ENCODE measurements around the gene SLC7A14.

Gene SLC7A14

DNA sequence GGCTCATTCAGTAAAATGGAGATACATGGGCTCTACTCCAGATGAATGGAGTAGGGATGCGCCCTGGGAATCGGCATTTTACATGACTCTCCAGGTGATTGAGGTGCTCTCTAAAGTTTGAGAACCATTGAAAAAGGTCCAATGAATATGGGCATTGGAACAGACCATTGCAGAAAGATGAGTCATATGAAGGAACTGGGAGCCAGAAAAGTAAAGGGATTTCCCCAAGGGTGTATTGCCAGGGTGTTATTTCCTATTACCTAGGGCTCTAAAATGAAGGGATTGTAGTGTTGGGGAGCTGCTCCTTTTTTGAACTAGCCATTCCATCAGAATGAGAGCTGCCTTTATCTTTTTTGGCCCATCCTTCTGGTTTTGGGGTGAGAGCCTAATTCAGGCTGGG, 145.5 kb downstream of the SLC7A14 start:
- H3K4me3 ChIP-seq (ENCODE audit: low read depth, low read length), result no peak overlapping the region
- TF ChIP-seq, protein P1, sequence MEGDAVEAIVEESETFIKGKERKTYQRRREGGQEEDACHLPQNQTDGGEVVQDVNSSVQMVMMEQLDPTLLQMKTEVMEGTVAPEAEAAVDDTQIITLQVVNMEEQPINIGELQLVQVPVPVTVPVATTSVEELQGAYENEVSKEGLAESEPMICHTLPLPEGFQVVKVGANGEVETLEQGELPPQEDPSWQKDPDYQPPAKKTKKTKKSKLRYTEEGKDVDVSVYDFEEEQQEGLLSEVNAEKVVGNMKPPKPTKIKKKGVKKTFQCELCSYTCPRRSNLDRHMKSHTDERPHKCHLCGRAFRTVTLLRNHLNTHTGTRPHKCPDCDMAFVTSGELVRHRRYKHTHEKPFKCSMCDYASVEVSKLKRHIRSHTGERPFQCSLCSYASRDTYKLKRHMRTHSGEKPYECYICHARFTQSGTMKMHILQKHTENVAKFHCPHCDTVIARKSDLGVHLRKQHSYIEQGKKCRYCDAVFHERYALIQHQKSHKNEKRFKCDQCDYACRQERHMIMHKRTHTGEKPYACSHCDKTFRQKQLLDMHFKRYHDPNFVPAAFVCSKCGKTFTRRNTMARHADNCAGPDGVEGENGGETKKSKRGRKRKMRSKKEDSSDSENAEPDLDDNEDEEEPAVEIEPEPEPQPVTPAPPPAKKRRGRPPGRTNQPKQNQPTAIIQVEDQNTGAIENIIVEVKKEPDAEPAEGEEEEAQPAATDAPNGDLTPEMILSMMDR (IDR thresholded peaks at IDR 0.05; ENCODE audit: low read depth, low read length, missing control alignments), result no peak
- DNase-seq (ENCODE audit: low read depth), result no peak

DNA sequence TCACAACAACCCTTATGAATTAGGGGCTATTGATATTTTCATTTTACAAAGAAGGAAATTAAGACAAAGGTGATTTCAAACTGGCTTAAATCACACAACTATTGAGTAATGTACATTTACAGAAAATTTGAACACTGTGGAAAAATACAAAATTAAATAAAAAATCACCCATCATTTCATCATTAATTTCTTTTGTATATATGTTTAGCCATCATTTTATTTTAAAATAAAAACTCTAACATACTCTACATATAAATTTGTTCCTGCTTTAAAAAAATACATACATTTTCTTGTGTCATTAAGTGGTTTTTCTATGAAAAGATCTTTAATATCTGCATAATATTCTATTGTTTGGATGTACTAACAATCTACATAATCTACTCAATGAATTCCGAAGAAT, 147.0 kb downstream of the SLC7A14 start:
- TF ChIP-seq, protein P1 (IDR thresholded peaks at IDR 0.05; ENCODE audit: low read depth, low read length, missing control alignments), result no peak
- no peak for DNase-seq (ENCODE audit: low read depth)
- no peak overlapping the region for H3K4me3 ChIP-seq (ENCODE audit: low read depth, low read length)

DNA sequence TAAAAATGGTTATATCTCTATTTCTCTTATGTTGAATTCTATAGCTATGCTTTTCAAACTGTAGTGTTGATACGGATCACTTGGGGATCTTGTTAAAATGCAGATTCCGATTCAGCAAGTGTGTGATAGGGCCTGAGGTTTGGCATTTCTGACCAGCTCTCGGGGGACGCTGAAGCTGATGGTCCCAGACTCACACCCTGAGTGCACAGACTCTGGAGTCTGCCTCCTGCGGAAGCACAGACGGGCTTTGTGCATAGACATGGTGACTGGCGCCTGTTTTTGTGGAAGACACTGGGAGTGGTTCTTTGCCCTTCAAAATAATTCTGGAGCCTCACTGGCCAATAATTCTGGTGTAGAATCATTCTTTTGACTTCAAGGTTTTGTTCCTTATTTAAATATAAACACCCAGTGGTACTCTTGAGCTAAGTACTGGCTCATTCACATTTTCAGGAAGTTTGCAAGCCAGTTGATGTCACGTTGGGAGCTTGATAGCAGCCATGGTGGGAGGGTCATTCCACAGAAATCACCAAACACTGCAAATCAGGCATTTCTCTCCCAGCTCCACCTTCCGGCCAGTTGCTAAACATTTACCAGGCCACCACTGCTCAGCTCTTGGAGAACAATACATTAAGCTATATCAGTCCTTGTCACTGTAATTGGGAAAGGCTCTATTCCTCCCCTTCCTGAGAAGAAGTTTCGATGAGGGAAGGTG, 148.0 kb downstream of the SLC7A14 start:
- DNase-seq (ENCODE audit: low read depth), result no peak
- TF ChIP-seq, protein P1 (IDR thresholded peaks at IDR 0.05; ENCODE audit: low read depth, low read length, missing control alignments), result no peak
- H3K4me3 ChIP-seq (ENCODE audit: low read depth, low read length), result no peak overlapping the region

DNA sequence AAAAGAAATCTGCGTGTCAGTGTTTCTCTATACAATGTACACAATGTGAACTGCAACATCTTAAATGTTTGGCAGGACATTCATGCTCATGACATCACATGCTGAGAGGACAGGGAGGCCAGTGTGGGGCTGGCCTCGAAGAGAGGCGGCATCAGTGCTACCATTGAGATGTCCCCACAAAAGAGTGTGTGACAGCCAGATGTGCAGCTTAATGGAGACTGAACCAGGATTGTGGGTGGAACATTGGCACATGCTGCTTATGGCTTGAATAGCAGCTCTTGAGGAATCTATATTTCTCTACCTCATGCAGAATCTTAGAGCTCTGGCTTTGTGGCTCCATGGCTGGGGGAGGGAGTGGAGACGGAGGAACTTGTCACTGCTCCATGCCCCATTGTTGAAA, 148.7 kb downstream of the SLC7A14 start:
- DNase-seq (ENCODE audit: low read depth), result no peak
- H3K4me3 ChIP-seq (ENCODE audit: low read depth, low read length), result no peak overlapping the region
- TF ChIP-seq, protein P1 (IDR thresholded peaks at IDR 0.05; ENCODE audit: low read depth, low read length, missing control alignments), result no peak

DNA sequence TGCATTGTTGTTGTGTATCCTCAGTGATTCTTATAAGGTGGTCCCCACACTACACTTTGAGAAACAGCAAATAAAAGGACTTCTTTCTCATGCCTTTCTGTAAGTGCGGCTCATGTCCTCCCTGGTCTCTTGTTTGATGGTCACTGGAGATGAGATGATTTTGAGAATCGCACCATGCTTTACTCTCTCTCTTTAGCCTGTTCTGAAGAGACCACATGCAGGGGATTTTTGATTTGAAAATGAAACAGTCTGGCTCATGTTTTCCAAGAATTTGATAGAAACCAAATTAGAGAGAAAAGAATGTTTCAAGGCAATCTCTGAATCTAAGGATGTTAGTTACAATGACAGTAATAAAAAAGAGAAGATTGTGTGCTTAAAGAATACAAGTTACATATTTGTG, 149.2 kb downstream of the SLC7A14 start:
- TF ChIP-seq, protein P1 (IDR thresholded peaks at IDR 0.05; ENCODE audit: low read depth, low read length, missing control alignments), result no peak
- H3K4me3 ChIP-seq (ENCODE audit: low read depth, low read length), result no peak overlapping the region
- DNase-seq (ENCODE audit: low read depth), result no peak

DNA sequence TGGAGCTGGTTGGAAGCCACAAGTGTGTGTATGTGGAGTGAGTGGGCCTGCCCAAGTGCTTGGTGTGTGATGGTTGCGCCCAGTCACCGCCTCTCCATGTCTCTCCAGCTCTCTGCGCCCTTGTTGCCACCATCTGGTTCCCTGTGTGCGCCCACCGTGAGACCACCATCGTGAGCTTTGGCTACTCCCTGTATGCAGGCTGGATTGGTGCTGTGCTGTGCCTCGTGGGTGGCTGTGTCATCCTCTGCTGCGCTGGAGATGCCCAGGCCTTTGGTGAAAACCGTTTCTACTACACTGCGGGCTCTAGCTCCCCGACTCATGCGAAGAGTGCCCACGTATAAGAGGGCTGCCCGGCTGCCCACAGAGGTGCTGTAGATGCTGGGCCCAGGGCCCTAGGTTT, 153.5 kb downstream of the SLC7A14 start:
- no peak overlapping the region for H3K4me3 ChIP-seq (ENCODE audit: low read depth, low read length)
- TF ChIP-seq, protein P1 (IDR thresholded peaks at IDR 0.05; ENCODE audit: low read depth, low read length, missing control alignments), result no peak
- no peak for DNase-seq (ENCODE audit: low read depth)

DNA sequence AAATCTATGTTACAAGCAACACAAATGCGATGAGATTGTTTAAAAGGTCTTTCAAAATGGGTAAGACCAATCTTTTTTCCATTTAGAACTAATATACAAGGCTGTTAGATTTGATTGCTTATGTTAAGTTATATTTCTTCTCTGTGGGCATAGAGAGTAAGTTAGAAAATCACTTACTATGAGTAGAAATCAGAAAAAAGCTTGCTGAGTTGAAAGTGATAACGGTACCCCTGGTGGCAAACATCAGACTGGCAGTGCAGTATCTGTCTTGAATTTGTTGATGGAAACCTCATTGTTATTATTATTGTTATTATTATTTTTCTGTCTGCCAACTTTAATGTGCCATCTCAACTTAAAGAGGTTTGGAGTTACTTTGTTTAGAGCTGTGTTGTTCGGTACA, 154.8 kb downstream of the SLC7A14 start:
- no peak for DNase-seq (ENCODE audit: low read depth)
- no peak overlapping the region for H3K4me3 ChIP-seq (ENCODE audit: low read depth, low read length)
- TF ChIP-seq, protein P1 (IDR thresholded peaks at IDR 0.05; ENCODE audit: low read depth, low read length, missing control alignments), result peak; percentile 16

Measured in GM12864 (cell line).